GM12878 (cell line): ENCODE results near the gene CPNE9. TPM values are rescaled to one million over a fixed set of nuclear protein-coding genes. Genes with fewer than 3 reads are reported as not detected.
A peak's percentile ranks its signal among the peaks of the same experiment; 100 is the strongest.

ENCODE experiments used
- ATAC-seq: fragments of 200-7000 bp; cut with Tn5 transposase; 3 replicates; pipeline ENCODE4 v1.9.1; 2020; ENCODE audit warnings: mild to moderate bottlenecking, moderate library complexity
- BruUV-seq: library from RNA; stranded (reverse); fragments of 400-500 nt; replicated peaks from 2 replicates; lab custom pipeline; 2021; lab: Mats Ljungman, UMichigan
- CTCF ChIA-PET: fragments of 300-600 bp; sonication (Branson Sonifier 250); formaldehyde crosslinking; extraction: SDS; loops from one replicate; lab custom pipeline; 2021; ENCODE audit warnings: inconsistent platforms; lab: Yijun Ruan, JAX
- POLR2A ChIA-PET: fragments of 350-600 bp; formaldehyde crosslinking; extraction: SDS; loops from one replicate; lab custom pipeline; 2021; ENCODE audit warnings: inconsistent platforms; lab: Charles Lee
- RAD21 ChIA-PET: fragments of 300-600 bp; sonication (Branson Sonifier 250); formaldehyde crosslinking; loops from one replicate; lab custom pipeline; 2023; ENCODE audit warnings: antibody characterized with exemption; ENCODE audit not compliant: unreplicated experiment; lab: Charles Lee
- SMC1A ChIA-PET: fragments of 300-600 bp; sonication (Branson Sonifier 250); formaldehyde crosslinking; loops from one replicate; lab custom pipeline; 2023; ENCODE audit not compliant: unreplicated experiment, uncharacterized antibody; lab: Charles Lee
- DNase-seq: peaks from one replicate; pipeline ENCODE4 v3.0.0-alpha.2; 2011; ENCODE audit warnings: low read depth, low spot score
- FAIRE-seq: peaks from 3 replicates; lab custom pipeline; 2011; peaks lifted over from hg19 to GRCh38; lab: Jason Lieb, UNC
- H2AFZ ChIP-seq: 2 replicates; pipeline ENCODE4 v1.6.0; 2011; ENCODE audit warnings: low read depth, low read length, control low read depth; ENCODE audit not compliant: control insufficient read depth
- H3K27ac ChIP-seq: 2 replicates; pipeline ENCODE4 v1.5.1; 2011; ENCODE audit warnings: control low read depth; ENCODE audit not compliant: control insufficient read depth, insufficient read depth
- H3K27me3 ChIP-seq, 2 experiments: replicated peaks in 1 of 2; 2 replicates each; pipeline versions ENCODE4 v1.6.0 to v1.6.1; 2011; ENCODE audit warnings: low read length in 1 of 2; ENCODE audit not compliant: control insufficient read depth in 2 of 2, insufficient read depth in 2 of 2
- H3K36me3 ChIP-seq, 2 experiments: 2 replicates each; pipeline ENCODE4 v1.5.1; 2011; ENCODE audit warnings: low read length in 1 of 2; ENCODE audit not compliant: control insufficient read depth in 2 of 2, insufficient read depth in 2 of 2
- H3K4me1 ChIP-seq: 2 replicates; pipeline ENCODE4 v1.6.1; 2011; ENCODE audit warnings: mild to moderate bottlenecking, low read length, moderate library complexity, mixed read lengths; ENCODE audit not compliant: control insufficient read depth, insufficient read depth
- H3K4me2 ChIP-seq: 2 replicates; pipeline ENCODE4 v1.6.0; 2011; ENCODE audit warnings: control low read depth; ENCODE audit not compliant: control insufficient read depth, insufficient read depth
- H3K4me3 ChIP-seq: fragments of 200-600 bp; sonication (generic); 2 replicates; pipeline ENCODE4 v1.5.1; 2016
- H3K79me2 ChIP-seq: 2 replicates; pipeline ENCODE4 v1.6.0; 2011; ENCODE audit warnings: low read length; ENCODE audit not compliant: control insufficient read depth, insufficient read depth
- H3K9ac ChIP-seq: 2 replicates; pipeline ENCODE4 v1.8.0; 2011; ENCODE audit warnings: low read length, control low read depth, mixed read lengths; ENCODE audit not compliant: control insufficient read depth, insufficient read depth
- H3K9me3 ChIP-seq: replicated peaks from 3 replicates; pipeline ENCODE4 v1.5.1; 2011; ENCODE audit warnings: mild to moderate bottlenecking, low read length; ENCODE audit not compliant: control insufficient read depth, insufficient read depth
- H4K20me1 ChIP-seq: 2 replicates; pipeline ENCODE4 v1.6.0; 2011; ENCODE audit not compliant: control insufficient read depth, insufficient read depth
- HDAC2 ChIP-seq: fragments of 200-600 bp; sonication (generic); IDR thresholded peaks from 2 replicates; pipeline ENCODE4 v1.6.1; 2017
- MLLT1 ChIP-seq: fragments of 450-650 bp; IDR thresholded peaks from 2 replicates; pipeline ENCODE4 v1.6.1; 2016; ENCODE audit warnings: mild to moderate bottlenecking
- MTA2 ChIP-seq: fragments of 450-650 bp; IDR thresholded peaks from 2 replicates; pipeline ENCODE4 v1.6.1; 2016; ENCODE audit warnings: low read depth, mild to moderate bottlenecking, moderate library complexity
- POLR2A ChIP-seq: IDR thresholded peaks from 2 replicates; pipeline ENCODE4 v1.6.1; 2011; ENCODE audit warnings: low read depth, mild to moderate bottlenecking, low read length
- RELA ChIP-seq: fragments of 450-650 bp; IDR thresholded peaks from 2 replicates; pipeline ENCODE4 v1.8.0; 2014; ENCODE audit warnings: borderline replicate concordance; ENCODE audit not compliant: partially characterized antibody
- RELB ChIP-seq: fragments of 450-650 bp; IDR thresholded peaks from 2 replicates; pipeline ENCODE4 v1.6.1; 2017; ENCODE audit warnings: low read depth, mild to moderate bottlenecking, moderate library complexity
- SMAD1 ChIP-seq: fragments of 450-650 bp; IDR thresholded peaks from 2 replicates; pipeline ENCODE4 v1.6.1; 2018; ENCODE audit warnings: mild to moderate bottlenecking, low read depth; ENCODE audit not compliant: partially characterized antibody
- SP1 ChIP-seq: IDR thresholded peaks from one replicate; pipeline ENCODE4 v1.6.1; 2011; ENCODE audit warnings: low read depth, low read length
- SPI1 ChIP-seq: IDR thresholded peaks from 2 replicates; pipeline ENCODE4 v1.6.1; 2011; ENCODE audit warnings: low read depth, mild to moderate bottlenecking, low read length, moderate library complexity, borderline replicate concordance; ENCODE audit not compliant: insufficient read depth
- WGBS: methylation state at CpG from one replicate; pipeline ENCODE4 v1.1.6; 2016; ENCODE audit warnings: low lambda C conversion rate; ENCODE audit not compliant: insufficient replicate concordance, insufficient coverage; ENCODE audit errors: missing lambda C conversion rate; 5-methylcytosine and 5-hydroxymethylcytosine counted together
- in situ Hi-C: fragments of 300-500 bp; cut with MboI; formaldehyde crosslinking; loops from 9 replicates; pipeline ENCODE4 v1.14.3; 2018; ENCODE audit warnings: mixed read lengths
- intact Hi-C: fragments of 100-400 bp; cut with micrococcal nuclease; formaldehyde crosslinking; loops from one replicate; pipeline ENCODE4 v1.14.2; 2022; ENCODE audit not compliant: unreplicated experiment
- polyA plus RNA-seq, 11 experiments: library from polyadenylated mRNA; depleted of rRNA in 4 of 11; unstranded in 6 of 11; stranded (reverse) in 5 of 11; fragments of >200 nt; fragmentation: Nextera tagmentation in 4 of 11; fragmentation: Illumina TruSeq in 1 of 11; extraction: Ambion mirVana in 4 of 11; extraction: Trizol in 1 of 11; gene quantifications; 1 replicate in 1 of 11; 2 replicates in 10 of 11; pipeline versions ENCODE4 v1.2.1 to v1.2.3, GENCODE V29; 2011 to 2016; ENCODE audit warnings: inconsistent platforms in 2 of 11, missing spikeins in 2 of 11, low read depth in 1 of 11
- total RNA-seq, 4 experiments: library from RNA; depleted of rRNA in 3 of 4; stranded (reverse); fragments of >200 nt in 3 of 4; fragmentation: Illumina TruSeq in 1 of 4; extraction: Trizol in 1 of 4; gene quantifications; 2 replicates each; pipeline versions ENCODE4 v1.2.1 to v1.2.3, GENCODE V29; 2013 to 2021
- TF ChIP-seq, protein P1 (sequence below): IDR thresholded peaks from 2 replicates; pipeline ENCODE4 v1.6.1; 2011; ENCODE audit warnings: borderline replicate concordance, low read depth, mild to moderate bottlenecking, moderate library complexity, mixed read lengths, low read length; ENCODE audit not compliant: insufficient read depth; ENCODE audit errors: extremely low read length

Gene CPNE9
- total and polyA plus RNA-seq, 10 of the 15 experiments (the other 5 are each of a cell fraction or from before 2014, with no cell fraction given), result 0.02 to 0.12 (median 0.05) TPM; not detected in 7

DNA sequence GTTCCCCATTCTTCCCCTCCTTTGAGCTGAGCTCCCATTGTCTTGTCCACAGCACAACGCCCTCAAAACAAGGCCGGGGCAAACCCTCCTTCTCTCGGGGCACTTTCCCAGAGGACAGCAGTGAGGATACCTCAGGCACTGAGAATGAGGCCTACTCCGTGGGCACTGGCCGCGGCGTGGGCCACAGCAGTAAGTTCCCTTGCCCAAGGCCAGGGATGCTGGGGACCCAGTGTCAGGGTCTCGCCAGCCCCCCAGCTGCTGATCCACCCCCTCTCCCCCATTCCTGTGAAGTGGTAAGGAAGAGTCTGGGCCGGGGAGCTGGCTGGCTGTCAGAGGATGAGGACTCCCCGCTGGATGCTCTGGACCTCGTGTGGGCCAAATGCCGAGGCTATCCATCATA, 41.9 kb downstream of the CPNE9 start:
- WGBS, result 91% methylated on average over 12 of the region's 12 CpGs
- FAIRE-seq, result no peak
- Histone ChIP-seq H3K4me1 (no peaks in the 10 kb centered on the region), H3K4me3 (no peak overlapping the region), H3K4me2 (no peak overlapping the region), H3K9ac (no peak overlapping the region), H3K27ac (no peak overlapping the region), H2AFZ (no peak overlapping the region), H3K9me3 (no peaks in the 10 kb centered on the region), H3K79me2 (peaks cover 5% of the 10 kb centered on the region), H4K20me1 (no peaks in the 10 kb centered on the region), H3K27me3 (no peaks in the 10 kb centered on the region), H3K36me3 (peaks cover 37 to 41% of the 10 kb centered on the region in 2 experiments)
- ChIA-PET SMC1A (no interaction called here), CTCF (no interaction called here), POLR2A (no interaction called here), RAD21 (no interaction called here)
- TF ChIP-seq SMAD1 (no peak), SPI1 (no peak), POLR2A (0 out of 2 replicates have a peak, but pooled peaks have one; percentile 8)
- no TSS peak for BruUV-seq
- intact Hi-C loops, result no loop called here
- DNase-seq, result no peak
- ATAC-seq, result no peak
- in situ Hi-C loops, result no loop called here

DNA sequence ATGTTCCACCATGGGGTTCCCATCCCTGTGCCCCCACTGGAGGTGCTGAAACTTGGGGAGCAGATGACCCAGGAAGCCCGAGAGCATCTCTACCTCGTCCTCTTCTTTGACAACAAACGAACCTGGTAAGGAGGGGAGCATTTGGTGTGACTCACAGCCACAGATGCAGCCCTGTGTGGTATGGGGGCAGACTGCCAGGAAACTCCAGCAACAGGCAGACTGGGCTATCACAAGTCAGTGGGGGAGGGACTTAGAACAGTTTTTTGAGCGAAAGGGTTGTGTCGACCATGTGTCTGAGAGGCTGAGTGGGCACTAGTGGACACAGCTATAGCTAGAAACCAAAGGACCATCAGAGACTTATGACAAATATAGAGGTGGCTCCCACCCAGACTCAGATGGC, 42.7 kb downstream of the CPNE9 start:
- peaks cover 29 to 35% of the 10 kb centered on the region in 2 experiments for H3K36me3 ChIP-seq
- WGBS, result 23% methylated on average over 5 of the region's 5 CpGs
- ATAC-seq, result no peak
- no peak overlapping the region for H3K4me2 ChIP-seq
- FAIRE-seq, result no peak
- no peaks in the 10 kb centered on the region for H3K27me3 ChIP-seq
- peaks cover 13% of the 10 kb centered on the region for H3K79me2 ChIP-seq
- no peak for TF ChIP-seq SP1
- TF ChIP-seq, protein P1, sequence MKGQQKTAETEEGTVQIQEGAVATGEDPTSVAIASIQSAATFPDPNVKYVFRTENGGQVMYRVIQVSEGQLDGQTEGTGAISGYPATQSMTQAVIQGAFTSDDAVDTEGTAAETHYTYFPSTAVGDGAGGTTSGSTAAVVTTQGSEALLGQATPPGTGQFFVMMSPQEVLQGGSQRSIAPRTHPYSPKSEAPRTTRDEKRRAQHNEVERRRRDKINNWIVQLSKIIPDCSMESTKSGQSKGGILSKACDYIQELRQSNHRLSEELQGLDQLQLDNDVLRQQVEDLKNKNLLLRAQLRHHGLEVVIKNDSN, result no peak
- TF ChIP-seq HDAC2, result no peak
- TF ChIP-seq RELA, result no peak
- TF ChIP-seq POLR2A, result 0 out of 2 replicates have a peak, but pooled peaks have one; percentile 18
- TF ChIP-seq MLLT1, result no peak
- no peak for TF ChIP-seq RELB
- no peak for TF ChIP-seq MTA2
- TF ChIP-seq, all 136 proteins: peak for 1
- Histone ChIP-seq H3K4me3 (no peak overlapping the region), H3K4me1 (peaks cover 4% of the 10 kb centered on the region), H2AFZ (no peak overlapping the region), H3K9ac (no peak overlapping the region), H4K20me1 (no peaks in the 10 kb centered on the region), H3K9me3 (no peaks in the 10 kb centered on the region), H3K27ac (no peak overlapping the region)
- POLR2A ChIA-PET, result interaction anchor here (0.5 kb wide), 1 partner anchor 248 kb away, joined by 3 read pairs; no protein-coding TSS in a partner anchor
- intact Hi-C loops, result no loop called here
- in situ Hi-C loops, result no loop called here
- RAD21 ChIA-PET, result no interaction called here
- SMC1A ChIA-PET, result no interaction called here
- DNase-seq, result no peak
- CTCF ChIA-PET, result no interaction called here
- no TSS peak for BruUV-seq
